Bronchial epithelial cell (primary cell): Measurements from ENCODE around the gene PPP1R13L. TPM values are rescaled to one million over a fixed set of nuclear protein-coding genes. Genes with fewer than 3 reads are reported as not detected.

Experiments
- DNase-seq: peaks from one replicate; pipeline ENCODE4 v3.0.0-alpha.2; 2010; ENCODE audit warnings: low read depth
- FAIRE-seq: peaks from 2 replicates; lab custom pipeline; 2011; peaks lifted over from hg19 to GRCh38; lab: Jason Lieb, UNC
- H3K27me3 ChIP-seq: 2 replicates; pipeline ENCODE4 v1.5.1; 2011; ENCODE audit warnings: low read length; ENCODE audit not compliant: control insufficient read depth, insufficient read depth
- H3K36me3 ChIP-seq: 2 replicates; pipeline ENCODE4 v1.5.1; 2011; ENCODE audit warnings: low read length; ENCODE audit not compliant: control insufficient read depth, insufficient read depth
- H3K4me3 ChIP-seq: 2 replicates; pipeline ENCODE4 v1.5.1; 2011; ENCODE audit warnings: mild to moderate bottlenecking, low read depth, low read length, control low read depth
- total RNA-seq: library from RNA; depleted of rRNA; stranded (reverse); fragments of >200 nt; gene quantifications from 2 replicates; pipeline ENCODE4 v1.2.1, GENCODE V29; 2014
- TF ChIP-seq, protein P1 (sequence below): IDR thresholded peaks from 2 replicates; pipeline ENCODE4 v1.5.1; 2011; ENCODE audit warnings: mild to moderate bottlenecking, moderate library complexity, low read length, control low read depth, inconsistent platforms; ENCODE audit not compliant: insufficient read depth, severe bottlenecking

PPP1R13L gene
- total RNA-seq, 1 donor from 2014 or later: 16.6 TPM

- TF ChIP-seq, protein P1, sequence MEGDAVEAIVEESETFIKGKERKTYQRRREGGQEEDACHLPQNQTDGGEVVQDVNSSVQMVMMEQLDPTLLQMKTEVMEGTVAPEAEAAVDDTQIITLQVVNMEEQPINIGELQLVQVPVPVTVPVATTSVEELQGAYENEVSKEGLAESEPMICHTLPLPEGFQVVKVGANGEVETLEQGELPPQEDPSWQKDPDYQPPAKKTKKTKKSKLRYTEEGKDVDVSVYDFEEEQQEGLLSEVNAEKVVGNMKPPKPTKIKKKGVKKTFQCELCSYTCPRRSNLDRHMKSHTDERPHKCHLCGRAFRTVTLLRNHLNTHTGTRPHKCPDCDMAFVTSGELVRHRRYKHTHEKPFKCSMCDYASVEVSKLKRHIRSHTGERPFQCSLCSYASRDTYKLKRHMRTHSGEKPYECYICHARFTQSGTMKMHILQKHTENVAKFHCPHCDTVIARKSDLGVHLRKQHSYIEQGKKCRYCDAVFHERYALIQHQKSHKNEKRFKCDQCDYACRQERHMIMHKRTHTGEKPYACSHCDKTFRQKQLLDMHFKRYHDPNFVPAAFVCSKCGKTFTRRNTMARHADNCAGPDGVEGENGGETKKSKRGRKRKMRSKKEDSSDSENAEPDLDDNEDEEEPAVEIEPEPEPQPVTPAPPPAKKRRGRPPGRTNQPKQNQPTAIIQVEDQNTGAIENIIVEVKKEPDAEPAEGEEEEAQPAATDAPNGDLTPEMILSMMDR: no peak
Measured at GRCh38 chr19:45348367-45349125, 56.3 kb downstream of the PPP1R13L start.

GRCh38 chr19:45347570-45348366, 57.1 kb downstream of the PPP1R13L start:
- FAIRE-seq: no peak
- H3K36me3 ChIP-seq: peaks cover 22% of the 10 kb centered on the region

More at GRCh38 chr19:45348367-45349125, 56.3 kb downstream of the PPP1R13L start:
- H3K4me3 ChIP-seq: no peak overlapping the region
- no peaks in the 10 kb centered on the region for H3K27me3 ChIP-seq
- DNase-seq (no peak), FAIRE-seq (no peak)
- H3K36me3 ChIP-seq: peaks cover 22% of the 10 kb centered on the region

GRCh38 chr19:45346449-45346848, 58.4 kb downstream of the PPP1R13L start:
- H3K4me3 ChIP-seq: no peak overlapping the region
- TF ChIP-seq, protein P1: no peak
- FAIRE-seq (no peak), DNase-seq (no peak)
- no peaks in the 10 kb centered on the region for H3K27me3 ChIP-seq
- H3K36me3 ChIP-seq: peaks cover 18% of the 10 kb centered on the region

More at GRCh38 chr19:45347570-45348366, 57.1 kb downstream of the PPP1R13L start:
- Histone ChIP-seq H3K4me3 (no peak overlapping the region), H3K27me3 (no peaks in the 10 kb centered on the region)
- TF ChIP-seq, protein P1: no peak
- DNase-seq: no peak

DNA sequence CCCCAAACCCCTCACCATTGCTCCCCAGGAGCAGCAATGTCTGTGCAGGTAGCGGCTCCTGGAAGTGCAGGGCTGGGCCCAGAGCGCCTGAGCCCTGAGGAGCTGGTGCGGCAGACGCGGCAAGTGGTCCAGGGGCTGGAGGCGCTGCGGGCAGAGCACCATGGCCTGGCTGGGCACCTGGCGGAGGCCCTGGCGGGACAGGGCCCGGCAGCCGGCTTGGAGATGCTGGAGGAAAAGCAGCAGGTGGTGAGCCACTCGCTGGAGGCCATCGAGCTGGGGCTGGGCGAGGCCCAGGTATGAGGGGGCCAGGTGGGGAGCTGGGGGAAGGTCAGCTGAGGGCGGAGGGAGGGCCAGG, 59.4 kb downstream of the PPP1R13L start:
- DNase-seq (no peak), FAIRE-seq (no peak)
- no peak overlapping the region for H3K4me3 ChIP-seq
- no peaks in the 10 kb centered on the region for H3K27me3 ChIP-seq
- TF ChIP-seq, protein P1: no peak
- H3K36me3 ChIP-seq: peaks cover 13% of the 10 kb centered on the region

- H3K4me3 ChIP-seq: peak overlapping the region; percentile 22
- DNase-seq (peak; percentile 51), FAIRE-seq (no peak)
- H3K36me3 ChIP-seq: peaks cover 13% of the 10 kb centered on the region
- H3K27me3 ChIP-seq: no peaks in the 10 kb centered on the region
- TF ChIP-seq, protein P1: no peak
Measured at GRCh38 chr19:45344621-45345505, 60.0 kb downstream of the PPP1R13L start.
